HG03457 (cell line): Measurements from ENCODE around the gene TLE5.
"Not testable (repeated sequence)": the region's sequence is repeated elsewhere in the genome, so short reads cannot be mapped to it uniquely, and the experiment has no call there.

Experiments used
- ATAC-seq: cut with Tn5 transposase; IDR thresholded peaks from one replicate; pipeline ENCODE4 v1.9.1; 2021; ENCODE audit warnings: moderate number of reproducible peaks; ENCODE audit not compliant: unreplicated experiment

Gene TLE5

GRCh38 chr19:3027981-3028304, 34.4 kb downstream of the TLE5 start:
- no peak for ATAC-seq

GRCh38 chr19:3027292-3027691, 35.0 kb downstream of the TLE5 start:
- ATAC-seq, result no peak

- ATAC-seq, result no peak
Measured at GRCh38 chr19:3026768-3027167, 35.5 kb downstream of the TLE5 start.

- no peak for ATAC-seq
Measured at GRCh38 chr19:3025549-3025886, 36.8 kb downstream of the TLE5 start.

- no peak for ATAC-seq
Measured at GRCh38 chr19:3024870-3025548, 37.3 kb downstream of the TLE5 start.

GRCh38 chr19:3024509-3024869, 37.8 kb downstream of the TLE5 start:
- no peak for ATAC-seq

GRCh38 chr19:3020321-3020960, 41.9 kb downstream of the TLE5 start:
- no peak for ATAC-seq

- no peak for ATAC-seq
Measured at GRCh38 chr19:3019211-3019854, 43.0 kb downstream of the TLE5 start.

- no peak for ATAC-seq
Measured at GRCh38 chr19:3017923-3018322, 44.4 kb downstream of the TLE5 start.

- no peak for ATAC-seq
Measured at GRCh38 chr19:3015126-3016057, 46.9 kb downstream of the TLE5 start.

- ATAC-seq, result no peak
Measured at GRCh38 chr19:3014135-3014534, 48.2 kb downstream of the TLE5 start.

- ATAC-seq, result no peak
Measured at GRCh38 chr19:3013263-3013725, 49.0 kb downstream of the TLE5 start.

- ATAC-seq, result no peak
Measured at GRCh38 chr19:3012621-3013262, 49.6 kb downstream of the TLE5 start.

- ATAC-seq, result not testable (repeated sequence)
Measured at GRCh38 chr19:3012059-3012458, 50.2 kb downstream of the TLE5 start.

- ATAC-seq, result no peak
Measured at GRCh38 chr19:3010871-3011270, 51.4 kb downstream of the TLE5 start.

GRCh38 chr19:3008994-3009393, 53.3 kb downstream of the TLE5 start:
- ATAC-seq, result no peak

GRCh38 chr19:3007975-3008374, 54.3 kb downstream of the TLE5 start:
- ATAC-seq, result no peak

GRCh38 chr19:3006075-3006767, 56.1 kb downstream of the TLE5 start:
- ATAC-seq, result no peak

- ATAC-seq, result no peak
Measured at GRCh38 chr19:3005345-3005744, 57.0 kb downstream of the TLE5 start.

- ATAC-seq, result no peak
Measured at GRCh38 chr19:3004522-3004921, 57.8 kb downstream of the TLE5 start.
